KOPT-K1 (cell line): ENCODE measurements around the gene PLXNA4.

Experiments
- H3K27ac ChIP-seq: fragments of 200-600 bp; sonication (generic); 2 replicates; pipeline ENCODE4 v1.5.1; 2016; ENCODE audit warnings: antibody characterized with exemption, mild to moderate bottlenecking, low read depth, low read length; ENCODE audit not compliant: poor library complexity, severe bottlenecking
- H3K36me3 ChIP-seq: fragments of 200-600 bp; sonication (generic); 2 replicates; pipeline ENCODE4 v1.5.1; 2017; ENCODE audit warnings: antibody characterized with exemption, mild to moderate bottlenecking, low read length, moderate library complexity; ENCODE audit not compliant: insufficient read depth
- H3K9me3 ChIP-seq: fragments of 200-600 bp; sonication (generic); 2 replicates; pipeline ENCODE4 v1.5.1; 2017; ENCODE audit warnings: antibody characterized with exemption, low read length, mild to moderate bottlenecking; ENCODE audit not compliant: insufficient read depth, poor library complexity, severe bottlenecking

The PLXNA4 gene

DNA sequence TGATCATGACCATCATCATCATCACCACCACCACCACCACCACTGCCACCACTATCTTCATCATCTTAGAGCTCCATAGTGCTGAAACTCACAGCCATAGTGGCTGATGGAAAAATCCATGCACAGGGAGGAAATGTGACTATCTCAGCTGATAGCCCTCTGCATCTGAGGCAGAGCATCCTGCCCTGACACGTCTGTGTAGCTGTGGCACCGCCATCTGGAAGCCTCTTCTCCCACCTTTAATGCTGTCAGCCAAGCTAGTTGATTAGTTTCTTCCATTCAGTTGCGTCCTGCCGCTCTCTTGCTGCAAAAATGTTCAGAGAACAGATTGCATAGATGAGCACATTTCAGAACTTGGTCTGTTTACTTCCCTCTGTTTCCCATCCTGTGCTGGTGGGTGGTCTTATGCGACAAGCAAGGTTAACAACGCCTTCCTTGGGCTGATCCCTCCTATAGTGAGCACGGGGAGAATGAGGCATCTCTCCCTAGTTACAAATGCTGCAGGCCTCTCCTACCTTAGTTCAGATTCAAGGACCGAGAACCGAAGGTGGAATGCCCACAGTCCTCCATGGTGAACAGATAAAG lies 478.6 kb downstream of the PLXNA4 start:
- H3K9me3 ChIP-seq = no peaks in the 10 kb centered on the region
- no peak overlapping the region for H3K27ac ChIP-seq
- H3K36me3 ChIP-seq = no peaks in the 10 kb centered on the region

DNA sequence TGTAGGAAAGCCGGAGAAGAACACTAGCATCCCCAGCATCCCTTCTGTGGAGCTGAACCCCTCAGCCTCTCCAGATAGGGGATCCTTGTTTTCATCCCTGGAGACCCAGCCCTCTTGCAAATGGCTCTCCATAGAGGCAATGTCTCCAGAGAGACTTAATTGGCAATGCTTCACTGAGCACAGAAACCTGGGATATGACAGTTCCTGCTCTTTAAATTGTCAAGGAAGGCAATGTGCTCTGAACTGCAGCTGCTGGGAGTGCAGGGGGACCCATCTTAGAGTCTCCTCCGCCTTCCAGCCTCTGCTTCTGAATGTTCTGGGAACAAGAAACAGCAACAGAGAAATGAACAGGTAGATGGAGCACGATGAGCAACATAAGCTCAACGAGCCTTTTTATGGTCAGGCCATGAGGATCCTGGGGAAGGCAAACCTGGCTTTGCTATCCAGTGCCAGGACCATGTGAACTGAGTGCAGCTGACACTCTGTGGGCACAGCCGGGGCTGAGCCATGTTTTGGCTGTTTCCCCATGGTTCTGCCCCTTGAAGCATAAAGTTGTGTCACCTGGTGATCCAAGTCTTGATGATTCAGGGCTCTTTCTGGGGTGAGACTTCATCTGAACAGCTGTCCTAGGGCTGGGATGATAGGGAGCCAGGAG lies 481.0 kb downstream of the PLXNA4 start:
- Histone ChIP-seq H3K36me3 (no peaks in the 10 kb centered on the region), H3K27ac (no peak overlapping the region), H3K9me3 (no peaks in the 10 kb centered on the region)

DNA sequence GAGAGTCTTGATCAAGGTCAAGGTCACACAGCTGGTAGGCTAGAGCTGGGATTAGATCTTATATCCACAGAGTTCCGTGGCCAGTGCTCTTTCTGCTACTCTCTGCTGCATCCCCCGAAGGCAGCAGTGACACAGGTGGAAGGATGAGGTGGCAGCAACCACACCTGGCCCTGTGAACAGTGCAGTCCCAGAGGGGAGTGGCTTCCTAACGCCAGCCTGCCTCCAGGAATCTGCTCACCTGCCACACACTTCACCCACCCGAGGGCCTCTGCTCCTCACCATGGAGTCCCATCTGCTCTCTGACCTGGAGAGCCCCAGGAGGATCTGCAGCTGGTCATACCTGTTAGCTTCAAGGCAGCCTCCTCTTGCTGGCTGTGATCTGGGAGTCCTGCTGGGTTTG lies 484.2 kb downstream of the PLXNA4 start:
- Histone ChIP-seq H3K36me3 (no peaks in the 10 kb centered on the region), H3K27ac (no peak overlapping the region), H3K9me3 (no peaks in the 10 kb centered on the region)

DNA sequence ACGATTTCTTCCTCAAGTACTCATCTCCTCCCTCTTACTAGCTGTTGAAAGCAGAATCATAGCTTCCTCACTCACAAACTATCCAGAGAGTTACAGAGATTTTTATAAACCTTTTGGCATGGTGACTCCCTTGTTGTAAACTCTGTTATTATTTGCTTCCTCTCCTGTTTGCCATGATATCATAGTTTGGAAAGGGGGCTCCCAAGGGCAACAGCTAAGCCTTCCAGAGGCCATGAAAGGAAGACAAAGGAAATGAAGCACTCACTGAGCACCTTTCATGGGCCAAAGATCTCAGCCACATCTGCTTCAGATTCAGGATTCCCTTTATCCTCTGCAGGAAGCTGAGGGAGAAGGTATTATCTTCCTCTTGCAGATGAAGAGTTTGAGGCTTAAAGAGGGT lies 484.6 kb downstream of the PLXNA4 start:
- no peak overlapping the region for H3K27ac ChIP-seq
- no peaks in the 10 kb centered on the region for H3K9me3 ChIP-seq
- H3K36me3 ChIP-seq = no peaks in the 10 kb centered on the region

DNA sequence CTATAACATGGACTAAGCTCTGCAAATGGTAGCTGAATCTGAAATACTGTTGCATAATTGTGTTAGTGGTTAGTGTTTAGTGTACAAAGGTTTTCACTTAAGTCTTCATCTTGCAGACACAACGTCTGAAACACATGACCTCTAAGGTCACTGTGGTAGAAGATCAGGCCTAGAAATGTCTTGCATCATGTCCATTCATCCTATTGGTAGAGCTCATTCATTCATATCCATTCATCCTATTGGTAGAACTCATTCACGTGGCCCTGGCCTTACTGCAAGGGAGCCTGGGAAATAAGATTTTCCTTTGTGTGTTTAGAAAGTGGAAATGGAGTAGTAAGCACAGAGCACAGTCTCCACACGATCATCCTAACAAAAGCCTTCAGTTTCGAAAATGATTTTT lies 485.8 kb downstream of the PLXNA4 start:
- Histone ChIP-seq H3K27ac (no peak overlapping the region), H3K9me3 (no peaks in the 10 kb centered on the region), H3K36me3 (no peaks in the 10 kb centered on the region)

DNA sequence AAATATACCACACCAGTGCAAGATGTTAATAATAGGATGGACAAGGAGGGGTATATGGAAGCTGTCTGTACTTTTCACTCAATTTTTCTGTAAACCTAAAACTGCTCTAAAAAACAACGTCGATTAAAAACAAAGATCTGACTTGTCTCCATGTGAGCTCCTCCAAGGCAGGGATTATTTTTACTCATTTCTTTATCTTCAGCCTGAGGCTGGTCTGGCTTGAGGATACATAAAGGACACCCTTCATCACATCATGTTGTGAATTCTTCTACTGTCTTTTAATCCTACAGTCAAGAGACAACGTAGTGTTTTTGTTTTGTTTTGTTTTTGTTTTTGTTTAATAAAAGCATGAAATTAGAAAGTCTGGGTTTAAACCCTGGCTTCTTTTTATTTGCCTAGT lies 486.9 kb downstream of the PLXNA4 start:
- H3K36me3 ChIP-seq = no peaks in the 10 kb centered on the region
- no peaks in the 10 kb centered on the region for H3K9me3 ChIP-seq
- H3K27ac ChIP-seq = no peak overlapping the region

DNA sequence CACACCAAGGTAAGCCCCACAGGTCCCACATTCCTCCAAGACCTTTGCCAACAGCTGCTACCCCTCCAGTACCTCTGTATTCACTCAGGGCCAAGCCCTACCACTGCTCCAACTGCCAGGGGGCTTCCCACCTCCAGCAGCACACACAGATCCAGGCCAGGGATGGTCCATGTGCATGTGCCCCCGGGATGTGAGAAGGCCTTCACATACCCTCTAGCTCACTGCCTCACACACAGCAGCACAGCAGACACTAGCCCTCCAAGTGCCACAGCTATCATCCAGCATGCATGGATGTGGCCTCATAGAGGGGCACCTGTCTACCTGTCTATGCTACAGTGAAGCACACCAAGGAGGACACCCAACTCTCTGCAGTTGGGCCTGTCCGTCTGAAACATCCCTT lies 488.8 kb downstream of the PLXNA4 start:
- no peaks in the 10 kb centered on the region for H3K9me3 ChIP-seq
- no peak overlapping the region for H3K27ac ChIP-seq
- no peaks in the 10 kb centered on the region for H3K36me3 ChIP-seq

DNA sequence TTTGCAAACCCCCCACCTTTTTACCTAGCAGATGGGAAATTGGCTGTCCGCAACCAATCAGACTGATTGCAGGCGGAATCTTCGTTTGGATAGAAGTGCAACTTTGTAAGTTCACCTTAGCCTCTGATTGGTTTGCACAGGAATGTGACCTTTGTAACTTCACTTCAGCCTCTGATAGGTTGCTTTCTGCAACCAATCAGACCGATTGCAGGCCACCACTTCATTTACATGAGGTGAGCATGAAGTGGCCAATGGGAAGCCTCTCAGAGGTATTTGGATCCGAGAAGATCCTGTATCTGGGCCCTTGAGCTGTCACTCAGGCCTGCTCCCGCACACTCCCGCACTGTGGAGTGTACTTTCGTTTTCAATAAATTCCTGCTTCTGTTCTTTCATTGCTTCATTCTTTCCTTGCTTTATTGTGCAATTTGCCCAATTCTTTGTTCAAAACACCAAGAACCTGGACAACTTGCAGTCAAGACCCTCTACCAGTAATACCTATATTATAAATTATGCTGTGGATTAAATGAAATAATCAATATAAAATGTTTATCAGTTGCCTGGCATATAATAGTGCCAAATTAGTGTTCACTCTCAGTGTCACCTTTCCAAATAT lies 491.4 kb downstream of the PLXNA4 start:
- H3K36me3 ChIP-seq = no peaks in the 10 kb centered on the region
- H3K9me3 ChIP-seq = no peaks in the 10 kb centered on the region
- H3K27ac ChIP-seq = no peak overlapping the region

DNA sequence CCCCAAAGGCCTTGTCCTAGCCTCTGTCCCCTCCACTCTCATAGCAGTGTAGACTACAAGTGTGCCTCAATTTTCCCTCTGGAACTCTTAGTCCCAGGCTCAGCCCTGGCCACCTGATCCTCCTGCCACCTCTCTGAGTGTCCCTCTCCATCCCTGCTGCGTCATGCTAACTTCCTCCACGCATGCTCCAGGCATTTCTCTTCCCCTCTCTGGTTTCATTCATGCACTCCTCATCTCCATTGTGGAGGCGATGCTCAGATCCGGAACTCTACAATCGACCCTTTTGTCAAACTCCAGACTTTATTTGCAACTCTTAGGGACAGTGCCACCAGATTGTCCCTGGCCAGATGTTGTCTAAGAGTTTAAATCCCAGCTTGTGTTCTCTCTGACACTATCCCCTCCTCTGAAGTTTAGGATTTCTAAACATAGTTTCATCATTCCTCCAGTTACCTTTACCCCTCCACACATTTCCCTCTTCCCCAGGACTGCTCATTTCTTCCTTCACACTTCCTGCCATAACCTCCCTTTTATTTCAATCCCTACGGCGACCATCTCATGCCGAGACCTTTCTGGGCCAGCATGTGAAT lies 492.6 kb downstream of the PLXNA4 start:
- H3K27ac ChIP-seq = no peak overlapping the region
- no peaks in the 10 kb centered on the region for H3K36me3 ChIP-seq
- H3K9me3 ChIP-seq = no peaks in the 10 kb centered on the region

DNA sequence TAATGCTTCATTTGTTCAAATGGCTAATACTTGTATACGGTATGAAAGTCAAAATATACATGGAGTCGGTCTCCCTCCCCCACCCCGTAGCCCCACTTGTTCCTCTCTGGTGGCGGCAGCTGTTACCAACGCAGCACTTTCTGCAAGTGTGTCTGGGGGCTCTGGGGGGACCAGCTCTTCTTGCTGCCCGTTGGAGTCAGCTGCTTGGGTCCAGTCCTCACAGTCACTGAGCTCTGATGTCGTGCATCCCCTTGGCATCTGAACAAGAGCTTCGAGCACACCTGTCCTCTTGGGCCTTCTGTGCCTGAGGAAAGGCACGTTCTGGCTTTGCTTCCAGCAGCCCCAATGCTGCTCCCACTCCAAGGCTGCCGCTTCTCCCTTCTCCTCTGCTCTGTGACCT lies 493.1 kb downstream of the PLXNA4 start:
- H3K36me3 ChIP-seq = no peaks in the 10 kb centered on the region
- H3K27ac ChIP-seq = no peak overlapping the region
- no peaks in the 10 kb centered on the region for H3K9me3 ChIP-seq

DNA sequence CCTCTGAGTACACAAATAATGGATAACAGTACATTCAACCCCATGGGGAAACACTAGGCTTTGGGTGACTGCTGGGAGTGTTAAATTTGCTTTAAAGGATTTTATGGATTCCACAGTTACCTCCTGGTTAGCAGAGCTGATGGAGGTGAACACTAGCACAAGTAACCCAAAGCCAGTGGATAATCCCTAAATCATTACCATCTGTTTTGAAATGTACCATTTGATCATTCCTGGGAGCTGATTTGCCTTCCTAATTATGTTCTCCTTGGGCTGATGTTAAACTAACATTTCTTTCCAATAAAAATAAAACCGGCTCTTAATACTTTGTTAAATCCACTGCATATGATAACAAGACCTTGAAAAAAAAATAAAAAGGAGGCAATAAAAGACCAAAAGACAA lies 493.9 kb downstream of the PLXNA4 start:
- Histone ChIP-seq H3K9me3 (no peaks in the 10 kb centered on the region), H3K27ac (no peak overlapping the region), H3K36me3 (no peaks in the 10 kb centered on the region)

DNA sequence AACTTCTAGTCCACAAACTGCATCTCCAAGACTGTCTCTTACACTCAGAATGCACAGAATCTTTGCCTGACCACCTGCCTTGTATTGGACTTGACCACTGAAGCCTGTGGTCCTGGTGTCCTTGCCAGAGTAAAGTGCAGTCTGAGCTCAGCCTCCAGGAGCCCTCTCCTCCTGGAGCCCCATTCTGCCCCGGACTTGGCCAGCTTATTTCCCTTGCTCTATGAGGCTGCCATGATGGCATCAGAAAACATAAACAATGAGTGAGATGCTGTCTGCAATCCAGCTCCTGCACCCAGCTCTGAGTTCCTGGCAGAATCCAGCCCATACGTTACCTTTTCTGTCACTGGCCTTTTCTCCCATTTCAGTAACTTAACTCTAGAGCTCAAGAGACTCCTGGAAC lies 494.6 kb downstream of the PLXNA4 start:
- no peak overlapping the region for H3K27ac ChIP-seq
- H3K9me3 ChIP-seq = no peaks in the 10 kb centered on the region
- no peaks in the 10 kb centered on the region for H3K36me3 ChIP-seq

DNA sequence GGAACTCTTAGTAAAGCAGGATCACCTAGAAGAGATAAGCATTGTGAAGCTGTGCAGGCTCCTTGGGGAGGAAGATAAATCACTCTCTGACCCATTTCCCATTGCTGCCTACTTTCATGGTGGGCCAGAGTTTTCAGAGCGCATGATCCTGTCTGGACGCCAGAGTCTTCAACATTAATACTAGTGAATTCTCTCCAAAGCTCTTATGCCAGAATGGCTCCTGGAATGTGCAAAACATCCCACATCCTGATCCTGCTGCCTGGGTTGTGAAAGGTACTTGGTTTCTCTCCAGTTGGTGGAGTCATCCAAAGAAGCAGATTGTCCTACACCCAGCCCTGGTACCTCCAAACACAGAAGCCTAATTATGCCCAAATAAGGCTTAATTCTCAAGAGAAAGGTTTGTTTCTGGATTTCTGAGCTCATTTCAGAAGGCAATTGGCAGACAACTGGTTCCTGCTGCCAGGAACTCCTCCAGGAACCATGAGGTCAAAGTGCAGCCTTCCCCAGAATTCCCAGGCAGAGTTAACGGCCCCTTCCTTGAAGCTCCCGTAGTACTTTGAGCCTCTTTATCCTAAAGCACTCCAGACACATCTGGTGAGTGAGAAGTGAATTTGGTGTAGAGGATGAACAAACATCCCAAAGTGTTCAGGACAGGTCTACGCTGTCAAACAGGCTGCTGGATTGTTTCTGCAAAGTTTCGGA lies 495.2 kb downstream of the PLXNA4 start:
- no peak overlapping the region for H3K27ac ChIP-seq
- no peaks in the 10 kb centered on the region for H3K36me3 ChIP-seq
- no peaks in the 10 kb centered on the region for H3K9me3 ChIP-seq

DNA sequence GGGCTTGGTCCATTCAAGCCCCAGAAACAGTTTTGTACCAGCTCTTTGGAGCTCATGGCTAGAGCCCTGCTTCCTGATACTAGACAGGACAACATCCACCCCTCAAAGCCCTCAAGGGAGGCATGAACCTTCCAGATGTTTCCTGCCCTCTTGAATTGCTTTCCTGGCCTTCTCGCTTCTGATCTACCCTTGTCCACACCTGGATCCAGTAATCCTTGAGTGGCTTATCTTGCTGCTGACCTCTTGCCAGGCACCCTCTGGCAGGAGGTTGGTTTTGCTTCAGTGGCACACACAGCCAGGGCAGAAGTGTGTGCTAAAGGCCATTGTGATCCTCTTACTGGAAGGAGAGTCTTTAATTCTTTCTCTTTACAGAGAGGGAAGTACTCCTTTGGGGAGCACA lies 495.8 kb downstream of the PLXNA4 start:
- no peak overlapping the region for H3K27ac ChIP-seq
- no peaks in the 10 kb centered on the region for H3K9me3 ChIP-seq
- H3K36me3 ChIP-seq = no peaks in the 10 kb centered on the region
